Measurements from ENCODE around the gene GNG12. TPM values are rescaled to one million over a fixed set of nuclear protein-coding genes. Genes with fewer than 3 reads are reported as not detected.
A peak's percentile ranks its signal among the peaks of the same experiment; 100 is the strongest.

Gene GNG12
- total RNA-seq, 1 donor from 2014 or later, result 100 TPM

GRCh38 chr1:67753776-67754525 is 79.3 kb downstream of the GNG12 start:
- Mint-ChIP-seq H3K36me3 (ENCODE audit: unreplicated experiment) (peaks cover 7% of the 10 kb centered on the region), H3K27me3 (ENCODE audit: unreplicated experiment) (no peaks in the 10 kb centered on the region), H3K9me3 (ENCODE audit: unreplicated experiment) (no peaks in the 10 kb centered on the region), H3K4me1 (ENCODE audit: unreplicated experiment) (peaks cover 45% of the 10 kb centered on the region), H3K4me3 (ENCODE audit: unreplicated experiment) (no peak overlapping the region), H3K27ac (ENCODE audit: unreplicated experiment) (peak overlapping the region; percentile 60)
- TF ChIP-seq, protein P1, sequence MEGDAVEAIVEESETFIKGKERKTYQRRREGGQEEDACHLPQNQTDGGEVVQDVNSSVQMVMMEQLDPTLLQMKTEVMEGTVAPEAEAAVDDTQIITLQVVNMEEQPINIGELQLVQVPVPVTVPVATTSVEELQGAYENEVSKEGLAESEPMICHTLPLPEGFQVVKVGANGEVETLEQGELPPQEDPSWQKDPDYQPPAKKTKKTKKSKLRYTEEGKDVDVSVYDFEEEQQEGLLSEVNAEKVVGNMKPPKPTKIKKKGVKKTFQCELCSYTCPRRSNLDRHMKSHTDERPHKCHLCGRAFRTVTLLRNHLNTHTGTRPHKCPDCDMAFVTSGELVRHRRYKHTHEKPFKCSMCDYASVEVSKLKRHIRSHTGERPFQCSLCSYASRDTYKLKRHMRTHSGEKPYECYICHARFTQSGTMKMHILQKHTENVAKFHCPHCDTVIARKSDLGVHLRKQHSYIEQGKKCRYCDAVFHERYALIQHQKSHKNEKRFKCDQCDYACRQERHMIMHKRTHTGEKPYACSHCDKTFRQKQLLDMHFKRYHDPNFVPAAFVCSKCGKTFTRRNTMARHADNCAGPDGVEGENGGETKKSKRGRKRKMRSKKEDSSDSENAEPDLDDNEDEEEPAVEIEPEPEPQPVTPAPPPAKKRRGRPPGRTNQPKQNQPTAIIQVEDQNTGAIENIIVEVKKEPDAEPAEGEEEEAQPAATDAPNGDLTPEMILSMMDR (IDR thresholded peaks at IDR 0.05), result no peak
- no peak for DNase-seq (ENCODE audit: extremely low spot score, unreplicated experiment)

DNA sequence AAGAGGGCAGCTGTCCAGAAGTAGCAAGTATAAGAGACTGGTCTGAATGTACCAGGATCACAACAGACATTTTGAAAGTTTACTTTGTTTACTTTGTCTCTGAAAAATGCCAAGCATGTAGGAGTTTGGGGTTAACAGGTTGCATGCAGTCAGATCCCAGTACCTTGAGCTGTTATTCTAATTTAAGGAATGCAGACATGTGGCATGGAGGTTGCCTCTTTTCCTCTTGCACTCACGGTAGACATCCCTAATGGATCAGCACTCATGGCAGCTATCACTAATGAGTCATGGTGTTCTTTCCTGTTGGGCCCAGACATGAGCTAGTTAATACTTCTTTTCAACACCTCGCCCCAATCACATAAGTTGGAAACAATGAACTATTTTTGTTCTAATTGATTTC is 81.0 kb downstream of the GNG12 start:
- peaks cover 58% of the 10 kb centered on the region for H3K4me1 Mint-ChIP-seq (ENCODE audit: unreplicated experiment)
- peak overlapping the region; percentile 97 for H3K27ac Mint-ChIP-seq (ENCODE audit: unreplicated experiment)
- DNase-seq (ENCODE audit: extremely low spot score, unreplicated experiment), result no peak
- TF ChIP-seq, protein P1 (IDR thresholded peaks at IDR 0.05), result no peak
- H3K4me3 Mint-ChIP-seq (ENCODE audit: unreplicated experiment), result no peak overlapping the region
- H3K36me3 Mint-ChIP-seq (ENCODE audit: unreplicated experiment), result peaks cover 7% of the 10 kb centered on the region
- H3K27me3 Mint-ChIP-seq (ENCODE audit: unreplicated experiment), result no peaks in the 10 kb centered on the region
- H3K9me3 Mint-ChIP-seq (ENCODE audit: unreplicated experiment), result no peaks in the 10 kb centered on the region

- Mint-ChIP-seq H3K4me1 (ENCODE audit: unreplicated experiment) (peaks cover 73% of the 10 kb centered on the region), H3K27ac (ENCODE audit: unreplicated experiment) (peak overlapping the region; percentile 97), H3K9me3 (ENCODE audit: unreplicated experiment) (no peaks in the 10 kb centered on the region), H3K27me3 (ENCODE audit: unreplicated experiment) (no peaks in the 10 kb centered on the region), H3K4me3 (ENCODE audit: unreplicated experiment) (no peak overlapping the region), H3K36me3 (ENCODE audit: unreplicated experiment) (peaks cover 7% of the 10 kb centered on the region)
- DNase-seq (ENCODE audit: extremely low spot score, unreplicated experiment), result no peak
- TF ChIP-seq, protein P1 (IDR thresholded peaks at IDR 0.05), result no peak
These were observed 82.6 kb downstream of the GNG12 start for GRCh38 chr1:67750691-67751054.

DNA sequence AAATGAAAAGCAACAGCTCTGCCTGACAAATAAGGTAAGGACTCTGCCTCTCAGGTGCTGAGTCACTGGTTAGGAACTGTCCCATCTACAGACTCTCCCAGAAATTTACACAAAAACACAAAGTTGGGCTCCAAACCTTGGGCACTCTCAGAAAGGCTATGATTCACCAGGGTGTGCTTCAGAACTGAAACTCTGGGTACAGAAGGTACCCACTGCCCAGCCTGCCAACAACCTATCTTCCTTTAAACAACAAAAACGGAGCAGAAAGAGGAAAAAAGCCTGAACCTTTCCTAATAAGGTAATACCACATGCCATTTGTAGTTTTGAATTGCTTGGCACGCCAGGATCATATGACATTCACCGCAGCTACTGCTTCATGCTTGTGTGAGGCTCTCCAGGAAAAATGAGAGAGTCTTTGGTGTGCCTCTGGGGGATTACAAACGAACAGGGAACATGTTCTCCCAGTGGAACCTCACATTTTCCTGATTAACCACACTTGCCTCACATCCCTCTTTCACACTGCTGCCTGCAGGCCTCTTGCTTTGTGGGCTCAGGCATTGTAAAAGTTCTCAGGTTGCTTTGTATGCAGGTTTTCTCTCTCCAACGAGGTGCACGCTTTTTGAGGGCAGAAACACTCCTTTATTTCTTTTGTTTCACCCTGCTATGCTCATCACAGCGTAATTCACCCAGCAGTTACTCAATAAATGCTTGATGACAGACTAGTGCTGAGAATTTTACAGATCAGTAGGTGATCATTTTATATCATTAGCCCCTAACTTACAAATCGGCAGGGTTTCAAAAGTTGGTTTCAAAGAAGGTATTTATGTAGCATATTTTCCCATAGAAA is 83.2 kb downstream of the GNG12 start:
- Mint-ChIP-seq H3K9me3 (ENCODE audit: unreplicated experiment) (no peaks in the 10 kb centered on the region), H3K36me3 (ENCODE audit: unreplicated experiment) (peaks cover 7% of the 10 kb centered on the region), H3K27ac (ENCODE audit: unreplicated experiment) (peak overlapping the region; percentile 97), H3K4me1 (ENCODE audit: unreplicated experiment) (peaks cover 74% of the 10 kb centered on the region), H3K4me3 (ENCODE audit: unreplicated experiment) (peak overlapping the region; percentile 64), H3K27me3 (ENCODE audit: unreplicated experiment) (no peaks in the 10 kb centered on the region)
- TF ChIP-seq, protein P1 (IDR thresholded peaks at IDR 0.05), result no peak
- no peak for DNase-seq (ENCODE audit: extremely low spot score, unreplicated experiment)

DNA sequence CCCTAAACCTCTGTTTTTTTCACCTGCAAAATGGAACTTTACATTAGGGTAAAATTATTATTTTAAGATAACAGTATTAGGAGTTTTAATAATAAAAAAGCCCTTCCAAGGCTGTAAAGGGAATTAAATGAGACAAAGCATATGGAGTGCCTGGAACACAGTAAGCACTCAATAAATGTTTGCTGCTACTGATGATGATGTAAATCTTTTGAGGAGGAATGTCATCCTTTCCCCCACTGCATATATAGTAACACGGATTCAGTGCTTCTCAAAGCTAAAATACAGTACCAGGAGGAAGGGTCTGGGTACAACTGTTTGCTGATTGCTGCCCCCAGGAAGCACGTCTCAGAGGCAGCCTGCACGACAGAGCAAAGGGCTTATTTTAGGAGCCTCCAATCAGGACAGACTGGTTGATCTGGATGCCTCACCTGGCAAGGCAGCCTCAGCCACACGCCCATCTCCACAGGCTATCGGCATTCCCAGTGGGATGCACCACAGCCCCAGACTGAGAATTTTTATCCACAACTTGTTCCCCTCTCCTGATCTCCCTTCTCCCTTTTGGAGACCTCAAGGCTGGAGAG is 83.9 kb downstream of the GNG12 start:
- peaks cover 74% of the 10 kb centered on the region for H3K4me1 Mint-ChIP-seq (ENCODE audit: unreplicated experiment)
- H3K4me3 Mint-ChIP-seq (ENCODE audit: unreplicated experiment), result peak overlapping the region; percentile 66
- TF ChIP-seq, protein P1 (IDR thresholded peaks at IDR 0.05), result no peak
- peaks cover 2% of the 10 kb centered on the region for H3K36me3 Mint-ChIP-seq (ENCODE audit: unreplicated experiment)
- H3K27me3 Mint-ChIP-seq (ENCODE audit: unreplicated experiment), result no peaks in the 10 kb centered on the region
- peak overlapping the region; percentile 97 for H3K27ac Mint-ChIP-seq (ENCODE audit: unreplicated experiment)
- no peaks in the 10 kb centered on the region for H3K9me3 Mint-ChIP-seq (ENCODE audit: unreplicated experiment)
- no peak for DNase-seq (ENCODE audit: extremely low spot score, unreplicated experiment)
